Caco-2 (cell line): ENCODE data around the gene SMPDL3A. TPM values are rescaled to one million over a fixed set of nuclear protein-coding genes. Genes with fewer than 3 reads are reported as not detected.

Experiments
- BruUV-seq: library from RNA; stranded (reverse); fragments of 400-500 nt; replicated peaks from 2 replicates; lab custom pipeline; 2021; lab: Mats Ljungman, UMichigan
- CTCF ChIA-PET: fragments of 300-600 bp; sonication (Branson Sonifier 250); formaldehyde crosslinking; loops from one replicate; lab custom pipeline; 2022; ENCODE audit warnings: antibody characterized with exemption; lab: Charles Lee
- POLR2A ChIA-PET: fragments of 300-600 bp; sonication (Branson Sonifier 250); formaldehyde crosslinking; loops from one replicate; lab custom pipeline; 2022; ENCODE audit warnings: antibody characterized with exemption; lab: Charles Lee
- DNase-seq, 2 experiments: peaks; one replicate each; pipeline versions ENCODE4 v3.0.0 to v3.0.0-alpha.2; 2020 to 2022
- H3K27me3 ChIP-seq: replicated peaks from 2 replicates; pipeline ENCODE4 v1.6.0; 2011; ENCODE audit warnings: low read length; ENCODE audit not compliant: control insufficient read depth, insufficient read depth
- H3K36me3 ChIP-seq: 2 replicates; pipeline ENCODE4 v1.5.1; 2011; ENCODE audit warnings: low read length; ENCODE audit not compliant: control insufficient read depth, insufficient read depth
- H3K4me1 ChIP-seq: fragments of 250-450 bp; sonication (Bioruptor Pico); 2 replicates; pipeline ENCODE4 v1.5.1; 2020; ENCODE audit warnings: mild to moderate bottlenecking
- H3K4me3 ChIP-seq: 2 replicates; pipeline ENCODE4 v1.5.1; 2011; ENCODE audit warnings: low read depth, mild to moderate bottlenecking, control low read depth, low read length
- H3K9me3 ChIP-seq: fragments of 250-450 bp; sonication (Bioruptor Pico); 2 replicates; pipeline ENCODE4 v1.5.1; 2020; ENCODE audit warnings: mild to moderate bottlenecking, moderate library complexity
- H3K27ac Mint-ChIP-seq: one replicate; pipeline ENCODE4 v1.8.0; 2022; ENCODE audit warnings: mixed read lengths; ENCODE audit not compliant: unreplicated experiment
- H3K27me3 Mint-ChIP-seq: one replicate; pipeline ENCODE4 v1.8.0; 2022; ENCODE audit warnings: mixed read lengths; ENCODE audit not compliant: insufficient read depth, unreplicated experiment
- H3K36me3 Mint-ChIP-seq: one replicate; pipeline ENCODE4 v1.8.0; 2022; ENCODE audit warnings: mild to moderate bottlenecking, mixed read lengths; ENCODE audit not compliant: insufficient read depth, unreplicated experiment
- H3K4me1 Mint-ChIP-seq: one replicate; pipeline ENCODE4 v1.8.0; 2022; ENCODE audit warnings: low read depth, mixed read lengths; ENCODE audit not compliant: unreplicated experiment
- H3K4me3 Mint-ChIP-seq: one replicate; pipeline ENCODE4 v1.8.0; 2022; ENCODE audit warnings: mild to moderate bottlenecking, moderate library complexity, mixed read lengths; ENCODE audit not compliant: unreplicated experiment
- H3K9me3 Mint-ChIP-seq: one replicate; pipeline ENCODE4 v1.8.0; 2022; ENCODE audit warnings: mixed read lengths; ENCODE audit not compliant: unreplicated experiment
- intact Hi-C: fragments of 100-400 bp; cut with micrococcal nuclease; formaldehyde crosslinking; loops from one replicate; pipeline ENCODE4 v1.10.0; 2022; ENCODE audit not compliant: unreplicated experiment
- total RNA-seq: library from RNA; stranded (reverse); gene quantifications from 2 replicates; pipeline ENCODE4 v1.2.3, GENCODE V29; 2022
- TF ChIP-seq, protein P1 (sequence below), 2 experiments: fragments of 200-600 bp in 1 of 2; IDR thresholded peaks; 1 replicate in 1 of 2; 2 replicates in 1 of 2; pipeline versions ENCODE4 v1.5.1 to v1.8.0; 2011 to 2022; ENCODE audit warnings: antibody characterized with exemption in 1 of 2, control low read depth in 1 of 2, inconsistent platforms in 1 of 2, low read depth in 1 of 2, low read length in 1 of 2, mild to moderate bottlenecking in 1 of 2, moderate library complexity in 1 of 2; ENCODE audit not compliant: insufficient read depth in 1 of 2, severe bottlenecking in 1 of 2, unreplicated experiment in 1 of 2

The SMPDL3A gene
- total RNA-seq, 1 experiment from 2014 or later = 21.7 TPM

DNA sequence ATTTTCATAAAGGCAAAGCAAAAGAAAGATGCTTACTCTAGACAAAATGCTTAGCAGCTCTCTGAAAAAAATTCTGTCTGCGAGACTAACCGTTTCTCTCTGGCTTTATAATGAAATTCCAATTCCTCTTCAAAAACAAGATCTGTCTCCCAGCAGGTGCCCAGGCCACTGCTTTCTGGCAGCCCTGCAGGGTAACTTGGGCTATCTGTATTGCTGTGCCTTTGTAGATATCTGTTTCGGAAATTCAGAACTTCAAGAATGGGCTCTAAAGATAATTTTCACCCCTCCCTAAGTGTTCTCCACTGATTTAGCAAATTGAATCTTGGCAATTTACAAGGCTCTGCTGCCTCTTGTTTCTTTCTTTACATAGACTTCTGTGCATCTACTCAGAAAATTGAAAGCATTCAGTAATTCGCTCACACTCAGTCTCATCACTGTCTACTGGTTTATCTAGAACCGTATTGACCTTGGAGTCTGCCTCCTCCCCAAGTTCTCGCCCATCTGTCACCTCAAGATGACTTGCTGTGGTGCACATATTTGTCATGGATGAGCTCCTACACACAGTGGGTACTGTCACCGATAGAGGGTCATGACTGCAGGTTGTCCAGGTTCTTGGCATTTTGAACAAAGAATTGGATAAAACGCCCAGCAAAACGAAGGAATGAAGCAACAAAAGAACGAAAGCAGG, 35.9 kb upstream of the SMPDL3A start:
- H3K27ac Mint-ChIP-seq = no peak overlapping the region
- peaks cover 27% of the 10 kb centered on the region for H3K4me1 Mint-ChIP-seq
- BruUV-seq = no TSS peak
- Histone ChIP-seq H3K9me3 (no peaks in the 10 kb centered on the region), H3K4me3 (no peak overlapping the region), H3K36me3 (no peaks in the 10 kb centered on the region), H3K4me1 (peaks cover 30% of the 10 kb centered on the region), H3K27me3 (no peaks in the 10 kb centered on the region)
- H3K4me3 Mint-ChIP-seq = no peak overlapping the region
- H3K27me3 Mint-ChIP-seq = no peaks in the 10 kb centered on the region
- intact Hi-C loops = no loop called here
- no peak for DNase-seq
- H3K36me3 Mint-ChIP-seq = no peaks in the 10 kb centered on the region
- ChIA-PET CTCF (interaction anchor here (1.2 kb wide), 1 partner anchor 9 kb away, joined by 5 read pairs; no protein-coding TSS in a partner anchor), POLR2A (no interaction called here)
- TF ChIP-seq, protein P1, sequence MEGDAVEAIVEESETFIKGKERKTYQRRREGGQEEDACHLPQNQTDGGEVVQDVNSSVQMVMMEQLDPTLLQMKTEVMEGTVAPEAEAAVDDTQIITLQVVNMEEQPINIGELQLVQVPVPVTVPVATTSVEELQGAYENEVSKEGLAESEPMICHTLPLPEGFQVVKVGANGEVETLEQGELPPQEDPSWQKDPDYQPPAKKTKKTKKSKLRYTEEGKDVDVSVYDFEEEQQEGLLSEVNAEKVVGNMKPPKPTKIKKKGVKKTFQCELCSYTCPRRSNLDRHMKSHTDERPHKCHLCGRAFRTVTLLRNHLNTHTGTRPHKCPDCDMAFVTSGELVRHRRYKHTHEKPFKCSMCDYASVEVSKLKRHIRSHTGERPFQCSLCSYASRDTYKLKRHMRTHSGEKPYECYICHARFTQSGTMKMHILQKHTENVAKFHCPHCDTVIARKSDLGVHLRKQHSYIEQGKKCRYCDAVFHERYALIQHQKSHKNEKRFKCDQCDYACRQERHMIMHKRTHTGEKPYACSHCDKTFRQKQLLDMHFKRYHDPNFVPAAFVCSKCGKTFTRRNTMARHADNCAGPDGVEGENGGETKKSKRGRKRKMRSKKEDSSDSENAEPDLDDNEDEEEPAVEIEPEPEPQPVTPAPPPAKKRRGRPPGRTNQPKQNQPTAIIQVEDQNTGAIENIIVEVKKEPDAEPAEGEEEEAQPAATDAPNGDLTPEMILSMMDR (IDR thresholded peaks at IDR 0.05; ENCODE audit: insufficient read depth in 1 of 2, low read depth in 1 of 2, low read length in 1 of 2, severe bottlenecking in 1 of 2, unreplicated experiment in 1 of 2) = no peak
- H3K9me3 Mint-ChIP-seq = peaks cover 32% of the 10 kb centered on the region

DNA sequence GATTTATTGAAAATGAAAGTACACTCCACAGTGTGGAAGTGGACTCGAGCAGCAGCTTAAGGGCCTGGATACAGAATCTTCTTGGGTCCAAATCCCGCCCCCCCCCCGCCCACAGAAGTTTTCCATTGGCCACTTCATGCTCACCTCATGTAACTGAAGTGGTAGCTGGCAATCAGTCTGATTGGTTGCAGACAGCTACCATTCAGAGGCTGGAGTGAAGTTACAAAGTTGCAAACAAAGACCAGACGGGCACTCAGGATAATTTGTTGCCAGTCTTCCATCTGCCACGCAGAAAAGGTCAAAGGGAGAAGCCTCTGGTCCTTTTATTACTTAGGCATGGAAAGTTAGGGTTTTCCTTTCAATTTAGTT, 35.4 kb upstream of the SMPDL3A start:
- Mint-ChIP-seq H3K4me3 (no peak overlapping the region), H3K4me1 (peaks cover 27% of the 10 kb centered on the region), H3K9me3 (peaks cover 32% of the 10 kb centered on the region), H3K27me3 (no peaks in the 10 kb centered on the region), H3K27ac (no peak overlapping the region), H3K36me3 (no peaks in the 10 kb centered on the region)
- TF ChIP-seq, protein P1 (IDR thresholded peaks at IDR 0.05; ENCODE audit: insufficient read depth in 1 of 2, low read depth in 1 of 2, low read length in 1 of 2, severe bottlenecking in 1 of 2, unreplicated experiment in 1 of 2) = no peak
- no peak overlapping the region for H3K4me3 ChIP-seq
- no TSS peak for BruUV-seq
- DNase-seq = no peak
- ChIA-PET POLR2A (no interaction called here), CTCF (no interaction called here)
- H3K36me3 ChIP-seq = no peaks in the 10 kb centered on the region
- intact Hi-C loops = no loop called here
- peaks cover 30% of the 10 kb centered on the region for H3K4me1 ChIP-seq
- no peaks in the 10 kb centered on the region for H3K9me3 ChIP-seq
- H3K27me3 ChIP-seq = no peaks in the 10 kb centered on the region

DNA sequence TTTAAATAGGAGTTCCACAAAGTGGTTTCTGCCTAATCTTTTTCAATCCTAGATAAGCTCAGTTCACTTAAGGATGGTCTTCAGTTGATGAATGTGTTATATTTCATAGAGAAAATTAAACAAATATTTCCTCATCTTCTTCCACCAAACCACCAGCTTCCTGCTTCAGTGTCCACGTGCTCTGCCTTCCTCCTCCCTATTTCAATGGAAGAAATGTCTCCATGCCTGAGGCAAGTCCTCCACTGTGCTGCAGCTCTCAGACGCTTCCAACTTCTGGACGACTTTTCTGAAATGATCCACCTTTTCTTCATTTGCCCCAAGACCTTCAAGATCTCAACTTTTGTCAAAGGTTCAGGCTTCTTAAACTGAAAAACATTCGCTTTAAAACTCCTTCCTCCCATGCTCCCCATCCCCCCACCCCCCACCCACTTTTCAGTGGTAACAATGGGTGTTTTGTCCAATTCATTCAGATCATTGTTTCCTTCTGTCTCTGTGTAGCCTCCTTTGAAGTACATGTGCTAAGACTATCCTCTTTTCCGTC, 34.8 kb upstream of the SMPDL3A start:
- ChIA-PET POLR2A (no interaction called here), CTCF (no interaction called here)
- Mint-ChIP-seq H3K4me1 (peaks cover 27% of the 10 kb centered on the region), H3K27me3 (no peaks in the 10 kb centered on the region), H3K9me3 (peaks cover 32% of the 10 kb centered on the region), H3K36me3 (no peaks in the 10 kb centered on the region), H3K27ac (no peak overlapping the region), H3K4me3 (no peak overlapping the region)
- no TSS peak for BruUV-seq
- DNase-seq = no peak
- no peaks in the 10 kb centered on the region for H3K27me3 ChIP-seq
- H3K36me3 ChIP-seq = no peaks in the 10 kb centered on the region
- H3K9me3 ChIP-seq = no peaks in the 10 kb centered on the region
- intact Hi-C loops = no loop called here
- H3K4me1 ChIP-seq = peaks cover 28% of the 10 kb centered on the region
- TF ChIP-seq, protein P1 (IDR thresholded peaks at IDR 0.05; ENCODE audit: insufficient read depth in 1 of 2, low read depth in 1 of 2, low read length in 1 of 2, severe bottlenecking in 1 of 2, unreplicated experiment in 1 of 2) = no peak
- H3K4me3 ChIP-seq = no peak overlapping the region
